HEK293T (cell line): ENCODE measurements around the gene SARS1.

Source experiments
- CTCF ChIA-PET: fragments of 350-600 bp; formaldehyde crosslinking; extraction: SDS; loops from one replicate; lab custom pipeline; 2021; ENCODE audit warnings: antibody characterized with exemption, inconsistent platforms; lab: Yijun Ruan, JAX
- POLR2A ChIA-PET: fragments of 350-600 bp; formaldehyde crosslinking; extraction: SDS; loops from one replicate; lab custom pipeline; 2020; ENCODE audit warnings: antibody characterized with exemption, inconsistent platforms; lab: Yijun Ruan, JAX
- DNase-seq: peaks from one replicate; pipeline ENCODE4 v3.0.0; 2012; ENCODE audit warnings: mixed read lengths; ENCODE audit errors: extremely low spot score
- ARNT ChIP-seq: fragments of 450-650 bp; IDR thresholded peaks from 2 replicates; pipeline ENCODE4 v1.6.1; 2017; ENCODE audit warnings: mild to moderate bottlenecking
- BHLHE40 ChIP-seq: fragments of 450-650 bp; IDR thresholded peaks from 2 replicates; pipeline ENCODE4 v1.6.1; 2016; ENCODE audit warnings: mild to moderate bottlenecking, moderate library complexity, borderline replicate concordance
- CTBP1 ChIP-seq: fragments of 450-650 bp; IDR thresholded peaks from 2 replicates; pipeline ENCODE4 v1.6.1; 2016; ENCODE audit warnings: borderline replicate concordance
- ELF4 ChIP-seq: fragments of 450-650 bp; IDR thresholded peaks from 2 replicates; pipeline ENCODE4 v1.6.1; 2017; ENCODE audit warnings: antibody characterized with exemption
- FOXA1 ChIP-seq: fragments of 450-650 bp; IDR thresholded peaks from 2 replicates; pipeline ENCODE4 v1.6.1; 2016; ENCODE audit warnings: mild to moderate bottlenecking
- FOXK2 ChIP-seq: fragments of 450-650 bp; IDR thresholded peaks from 2 replicates; pipeline ENCODE4 v1.6.1; 2016; ENCODE audit warnings: mild to moderate bottlenecking
- FOXM1 ChIP-seq: fragments of 450-650 bp; IDR thresholded peaks from 2 replicates; pipeline ENCODE4 v1.6.1; 2017; ENCODE audit warnings: mild to moderate bottlenecking, borderline replicate concordance
- HDGF ChIP-seq: fragments of 450-650 bp; IDR thresholded peaks from 2 replicates; pipeline ENCODE4 v1.6.1; 2017; ENCODE audit warnings: antibody characterized with exemption, borderline replicate concordance
- L3MBTL2 ChIP-seq: fragments of 450-650 bp; conservative IDR thresholded peaks from 2 replicates; pipeline ENCODE4 v1.6.1; 2016; ENCODE audit warnings: mild to moderate bottlenecking
- LEF1 ChIP-seq: fragments of 450-650 bp; IDR thresholded peaks from 2 replicates; pipeline ENCODE4 v1.6.1; 2017; ENCODE audit warnings: mild to moderate bottlenecking, borderline replicate concordance
- NFRKB ChIP-seq: fragments of 450-650 bp; IDR thresholded peaks from 2 replicates; pipeline ENCODE4 v1.6.1; 2016; ENCODE audit warnings: mild to moderate bottlenecking, moderate library complexity
- PKNOX1 ChIP-seq: fragments of 450-650 bp; IDR thresholded peaks from 2 replicates; pipeline ENCODE4 v1.6.1; 2016
- SP1 ChIP-seq: fragments of 450-650 bp; IDR thresholded peaks from 2 replicates; pipeline ENCODE4 v1.6.1; 2017
- SUZ12 ChIP-seq: fragments of 450-650 bp; IDR thresholded peaks from 2 replicates; pipeline ENCODE4 v1.6.1; 2016; ENCODE audit warnings: mild to moderate bottlenecking
- TARDBP ChIP-seq: fragments of 450-650 bp; IDR thresholded peaks from 2 replicates; pipeline ENCODE4 v1.6.1; 2016
- ZNF384 ChIP-seq: fragments of 450-650 bp; IDR thresholded peaks from 2 replicates; pipeline ENCODE4 v1.6.1; 2016

Gene SARS1

GRCh38 chr1:109185990-109186732, 27.6 kb upstream of the SARS1 start:
- no peak for DNase-seq
- CTCF ChIA-PET, result no interaction called here
- TF ChIP-seq LEF1 (no peak), ZNF384 (no peak), ARNT (no peak), TARDBP (no peak), ELF4 (no peak)
- POLR2A ChIA-PET, result interaction anchor here (0.9 to 1.5 kb wide), 2 partner anchors 28 to 86 kb away, joined by 4 to 5 read pairs; partner anchors contain the start of gene SARS1

GRCh38 chr1:109186733-109187086, 27.0 kb upstream of the SARS1 start:
- POLR2A ChIA-PET, result interaction anchor here (0.9 kb wide), 1 partner anchor 87 kb away, joined by 4 read pairs; no protein-coding TSS in a partner anchor
- CTCF ChIA-PET, result no interaction called here
- no peak for DNase-seq
- TF ChIP-seq ELF4, result no peak
- TF ChIP-seq SP1, result no peak
- no peak for TF ChIP-seq TARDBP
- no peak for TF ChIP-seq BHLHE40
- TF ChIP-seq PKNOX1, result no peak
- TF ChIP-seq SUZ12, result no peak
- TF ChIP-seq ZNF384, result no peak
- TF ChIP-seq CTBP1, result no peak
- no peak for TF ChIP-seq L3MBTL2

GRCh38 chr1:109187127-109187526, 26.6 kb upstream of the SARS1 start:
- POLR2A ChIA-PET, result no interaction called here
- no peak for TF ChIP-seq FOXA1
- TF ChIP-seq CTBP1, result no peak
- no peak for TF ChIP-seq ZNF384
- TF ChIP-seq ELF4, result no peak
- TF ChIP-seq PKNOX1, result no peak
- no peak for TF ChIP-seq SUZ12
- no peak for TF ChIP-seq TARDBP
- no peak for TF ChIP-seq BHLHE40
- TF ChIP-seq FOXM1, result no peak
- TF ChIP-seq NFRKB, result no peak
- CTCF ChIA-PET, result interaction anchor here (0.8 kb wide), 1 partner anchor 14 kb away, joined by 3 read pairs; no protein-coding TSS in a partner anchor
- no peak for DNase-seq

GRCh38 chr1:109188200-109188599, 25.5 kb upstream of the SARS1 start:
- no peak for DNase-seq
- TF ChIP-seq ARNT (no peak), SUZ12 (no peak), TARDBP (no peak), FOXM1 (no peak), BHLHE40 (no peak), FOXK2 (no peak), L3MBTL2 (no peak), PKNOX1 (no peak), FOXA1 (no peak), LEF1 (no peak), HDGF (no peak), ELF4 (no peak), CTBP1 (no peak), SP1 (no peak), NFRKB (no peak), ZNF384 (no peak)
- CTCF ChIA-PET, result interaction anchor here (0.8 kb wide), 1 partner anchor 13 kb away, joined by 3 read pairs; no protein-coding TSS in a partner anchor
- POLR2A ChIA-PET, result no interaction called here

GRCh38 chr1:109188781-109189180, 24.9 kb upstream of the SARS1 start:
- TF ChIP-seq L3MBTL2 (no peak), LEF1 (no peak)
- ChIA-PET CTCF (interaction anchor here (0.7 to 1.1 kb wide), 2 partner anchors 76 to 278 kb away, joined by 3 read pairs; partner anchors contain the start of gene SYPL2), POLR2A (interaction anchor here (1.2 to 3.2 kb wide), 2 partner anchors 25 to 89 kb away, joined by 3 to 11 read pairs; partner anchors contain the start of gene SARS1)
- no peak for DNase-seq

GRCh38 chr1:109190189-109190588, 23.5 kb upstream of the SARS1 start:
- ChIA-PET POLR2A (interaction anchor here (3.2 kb wide), 1 partner anchor 90 kb away, joined by 11 read pairs; no protein-coding TSS in a partner anchor), CTCF (interaction anchor here (0.6 to 1.9 kb wide), 3 partner anchors 14 to 300 kb away, joined by 3 to 4 read pairs (median 4); no protein-coding TSS in a partner anchor)
- TF ChIP-seq L3MBTL2 (no peak), PKNOX1 (no peak), BHLHE40 (no peak), HDGF (no peak), LEF1 (no peak), ARNT (no peak), CTBP1 (no peak), SUZ12 (no peak)
- DNase-seq, result no peak
